ENCODE measurements around the gene TMEM51.

Gene TMEM51, protein sequence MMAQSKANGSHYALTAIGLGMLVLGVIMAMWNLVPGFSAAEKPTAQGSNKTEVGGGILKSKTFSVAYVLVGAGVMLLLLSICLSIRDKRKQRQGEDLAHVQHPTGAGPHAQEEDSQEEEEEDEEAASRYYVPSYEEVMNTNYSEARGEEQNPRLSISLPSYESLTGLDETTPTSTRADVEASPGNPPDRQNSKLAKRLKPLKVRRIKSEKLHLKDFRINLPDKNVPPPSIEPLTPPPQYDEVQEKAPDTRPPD
- total RNA-seq = 0 to 0.13 reads per million in 2 experiments

GRCh38 chr1:15153184-15153841 is at the start of gene TMEM51:
Gene TMEM51 (plus strand): TSS chr1:15153747. CDS start chr1:15215088, 61,341 bp downstream.
- DNase-seq (ENCODE audit: low read depth) = no peak

- DNase-seq (ENCODE audit: low read depth) = no peak
Observed at GRCh38 chr1:15103906-15104305, 49.6 kb upstream of the TMEM51 start.

GRCh38 chr1:15104768-15105167 is 48.8 kb upstream of the TMEM51 start:
- DNase-seq (ENCODE audit: low read depth) = no peak

GRCh38 chr1:15106608-15107007 is 46.9 kb upstream of the TMEM51 start:
- no peak for DNase-seq (ENCODE audit: low read depth)

GRCh38 chr1:15107058-15107687 is 46.4 kb upstream of the TMEM51 start:
- DNase-seq (ENCODE audit: low read depth) = no peak

DNA sequence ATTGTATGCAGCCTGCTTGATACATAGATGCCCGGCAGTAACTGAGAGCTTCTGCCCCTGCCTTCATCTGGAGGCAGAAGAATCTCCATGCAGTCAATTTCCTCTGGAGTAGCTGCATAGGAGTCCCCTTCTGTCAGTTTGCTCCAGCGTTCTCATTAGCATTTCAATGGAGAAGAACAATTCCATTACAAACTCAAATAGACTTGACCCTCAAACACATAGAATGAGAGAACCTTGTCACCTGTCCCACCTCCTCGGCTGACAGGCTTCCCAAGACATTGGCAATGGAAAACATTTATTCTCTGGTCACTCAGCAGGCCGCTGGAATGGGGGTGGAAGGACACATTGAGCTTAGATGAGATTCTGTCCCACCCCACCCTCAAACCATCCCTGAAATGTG is 45.6 kb upstream of the TMEM51 start:
- DNase-seq (ENCODE audit: low read depth) = no peak

GRCh38 chr1:15110128-15110866 is 43.2 kb upstream of the TMEM51 start:
- DNase-seq (ENCODE audit: low read depth) = no peak

DNA sequence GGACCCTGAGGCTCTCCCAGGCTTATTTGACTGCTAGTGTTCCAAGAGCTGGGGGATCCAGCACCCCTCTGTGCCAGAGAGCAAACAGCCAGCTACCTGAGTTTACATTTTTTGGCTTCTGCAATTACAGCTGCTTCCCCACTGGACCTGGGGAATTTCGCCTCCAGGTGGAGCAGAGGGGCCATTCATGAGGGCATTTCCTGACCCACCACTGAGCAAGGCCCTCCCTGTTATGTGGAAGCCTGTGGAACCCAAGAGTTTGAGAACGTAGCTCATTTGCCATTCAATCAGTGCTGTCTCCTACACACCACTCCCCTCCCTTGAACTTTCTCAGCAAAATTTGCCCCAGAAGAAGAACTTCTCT is 42.7 kb upstream of the TMEM51 start:
- no peak for DNase-seq (ENCODE audit: low read depth)

DNA sequence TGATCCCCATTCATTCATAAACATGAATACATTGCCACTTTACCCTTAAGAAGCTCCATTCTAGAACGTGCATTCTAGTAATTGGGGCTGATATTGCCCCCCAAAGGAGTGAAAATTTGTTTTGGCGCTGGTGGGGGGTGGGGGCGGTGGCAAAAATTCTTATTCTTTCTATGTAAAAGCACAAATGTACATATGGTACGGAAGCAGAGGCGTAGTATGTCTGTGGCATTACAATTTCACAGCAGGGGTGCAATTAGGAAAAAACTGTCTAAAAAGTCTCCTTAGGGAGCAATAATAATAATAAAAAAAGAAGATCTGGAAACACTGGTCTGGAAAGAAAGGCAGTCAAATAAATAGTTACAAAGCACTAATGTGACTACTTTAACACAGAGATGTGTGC is 40.4 kb upstream of the TMEM51 start:
- DNase-seq (ENCODE audit: low read depth) = no peak

GRCh38 chr1:15114884-15115283 is 38.7 kb upstream of the TMEM51 start:
- DNase-seq (ENCODE audit: low read depth) = no peak

GRCh38 chr1:15115542-15116330 is 37.8 kb upstream of the TMEM51 start:
- no peak for DNase-seq (ENCODE audit: low read depth)

GRCh38 chr1:15116966-15117365 is 36.6 kb upstream of the TMEM51 start:
- no peak for DNase-seq (ENCODE audit: low read depth)

GRCh38 chr1:15117671-15118325 is 35.7 kb upstream of the TMEM51 start:
- DNase-seq (ENCODE audit: low read depth) = no peak

GRCh38 chr1:15118579-15118978 is 35.0 kb upstream of the TMEM51 start:
- no peak for DNase-seq (ENCODE audit: low read depth)

GRCh38 chr1:15120251-15120945 is 33.1 kb upstream of the TMEM51 start:
- DNase-seq (ENCODE audit: low read depth) = no peak

- DNase-seq (ENCODE audit: low read depth) = no peak
Observed at GRCh38 chr1:15122331-15122730, 31.2 kb upstream of the TMEM51 start.

GRCh38 chr1:15123270-15123669 is 30.3 kb upstream of the TMEM51 start:
- no peak for DNase-seq (ENCODE audit: low read depth)

DNA sequence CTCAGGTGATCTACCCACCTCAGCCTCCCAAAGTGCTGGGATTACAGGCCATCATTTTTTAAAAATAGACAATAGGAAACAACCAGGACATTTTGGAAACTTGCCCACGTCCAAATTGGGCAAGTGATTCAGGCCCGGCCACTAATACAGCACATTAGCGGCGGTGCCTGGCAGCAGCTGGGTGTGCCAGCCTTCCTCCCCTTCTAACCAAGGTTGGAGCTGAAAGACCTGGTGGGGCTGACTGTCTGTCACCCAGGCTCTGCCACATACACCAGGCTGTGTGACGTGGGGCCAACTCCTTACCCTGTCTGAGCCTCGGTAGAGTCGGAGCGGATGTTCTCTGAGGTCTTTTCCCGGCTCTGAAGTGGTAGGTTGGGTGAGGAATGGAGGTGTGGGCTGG is 29.6 kb upstream of the TMEM51 start:
- no peak for DNase-seq (ENCODE audit: low read depth)

GRCh38 chr1:15124362-15125100 is 29.0 kb upstream of the TMEM51 start:
- no peak for DNase-seq (ENCODE audit: low read depth)
